Fibroblast of pulmonary artery (primary cell): ENCODE measurements around the gene CLPTM1.
"Not testable (repeated sequence)": the region's sequence is repeated elsewhere in the genome, so short reads cannot be mapped to it uniquely, and the experiment has no call there.

Source experiments
- DNase-seq: peaks from one replicate; pipeline ENCODE4 v3.0.0-alpha.2; 2010; ENCODE audit warnings: low read depth
- H3K4me3 ChIP-seq: replicated peaks from 2 replicates; pipeline ENCODE4 v1.5.1; 2011; ENCODE audit warnings: low read depth, mild to moderate bottlenecking, control low read depth, low read length, moderate library complexity
- CTCF ChIP-seq: IDR thresholded peaks from 2 replicates; pipeline ENCODE4 v1.5.1; 2011; ENCODE audit warnings: mild to moderate bottlenecking, control low read depth, low read length, inconsistent platforms; ENCODE audit errors: missing control alignments

CLPTM1 gene

GRCh38 chr19:44969437-44969836 is 14.3 kb downstream of the CLPTM1 start:
- no peak for DNase-seq

GRCh38 chr19:44971451-44971850 is 16.3 kb downstream of the CLPTM1 start:
- H3K4me3 ChIP-seq, DNase-seq: not testable (repeated sequence)

More at GRCh38 chr19:44969437-44969836, 14.3 kb downstream of the CLPTM1 start:
- no peak for TF ChIP-seq CTCF
- H3K4me3 ChIP-seq = no peak overlapping the region

GRCh38 chr19:44972802-44973201 is 17.6 kb downstream of the CLPTM1 start:
- H3K4me3 ChIP-seq = no peak overlapping the region
- no peak for TF ChIP-seq CTCF
- no peak for DNase-seq

GRCh38 chr19:44973982-44974735 is 19.0 kb downstream of the CLPTM1 start:
- H3K4me3 ChIP-seq = no peak overlapping the region
- no peak for DNase-seq
- TF ChIP-seq CTCF = no peak

- TF ChIP-seq CTCF = no peak
- DNase-seq = no peak
- H3K4me3 ChIP-seq = no peak overlapping the region
Measured at GRCh38 chr19:44974857-44975256, 19.7 kb downstream of the CLPTM1 start.

- no peak overlapping the region for H3K4me3 ChIP-seq
- DNase-seq = no peak
- TF ChIP-seq CTCF = no peak
Measured at GRCh38 chr19:44975444-44975843, 20.3 kb downstream of the CLPTM1 start.

- TF ChIP-seq CTCF = no peak
- no peak overlapping the region for H3K4me3 ChIP-seq
- no peak for DNase-seq
Measured at GRCh38 chr19:44984005-44984404, 28.8 kb downstream of the CLPTM1 start.
